K562 (cell line): ENCODE results near the gene CNPY2. TPM values are rescaled to one million over a fixed set of nuclear protein-coding genes. Genes with fewer than 3 reads are reported as not detected.

ENCODE experiments used
- CAMTA2 ChIP-seq: fragments of 250-450 bp; sonication (Bioruptor Pico); conservative IDR thresholded peaks from 2 replicates; pipeline ENCODE4 v1.5.1; 2022
- ESRRB ChIP-seq: fragments of 250-450 bp; sonication (Bioruptor Pico); IDR thresholded peaks from 2 replicates; pipeline ENCODE4 v1.5.0; 2020; ENCODE audit warnings: mild to moderate bottlenecking, moderate library complexity, borderline replicate concordance
- GTF3C2 ChIP-seq: IDR thresholded peaks from 3 replicates; pipeline ENCODE4 v1.6.1; 2011; ENCODE audit warnings: borderline replicate concordance, mild to moderate bottlenecking, moderate library complexity; ENCODE audit not compliant: insufficient read length; ENCODE audit errors: extremely low read depth
- HDAC1 ChIP-seq, 2 experiments: fragments of 450-650 bp; IDR thresholded peaks; 2 replicates each; pipeline ENCODE4 v1.6.1; 2016 to 2017; ENCODE audit warnings: inconsistent platforms in 1 of 2, mild to moderate bottlenecking in 1 of 2, moderate library complexity in 1 of 2
- LARP7 ChIP-seq: fragments of 450-650 bp; IDR thresholded peaks from 2 replicates; pipeline ENCODE4 v1.6.1; 2016
- MTA1 ChIP-seq: fragments of 450-650 bp; IDR thresholded peaks from 2 replicates; pipeline ENCODE4 v1.6.1; 2017; ENCODE audit warnings: borderline replicate concordance
- PML ChIP-seq: IDR thresholded peaks from 2 replicates; pipeline ENCODE4 v1.6.1; 2012; ENCODE audit warnings: low read length, inconsistent platforms
- POLR3G ChIP-seq: IDR thresholded peaks from 2 replicates; pipeline ENCODE4 v1.6.1; 2011; ENCODE audit not compliant: insufficient read length, insufficient replicate concordance; ENCODE audit errors: extremely low read depth
- POU5F1 ChIP-seq: fragments of 150-350 bp; IDR thresholded peaks from 2 replicates; pipeline ENCODE4 v1.6.1; 2014; ENCODE audit warnings: borderline replicate concordance, low read length, low read depth, mild to moderate bottlenecking; ENCODE audit not compliant: partially characterized antibody
- TAF7 ChIP-seq: fragments of 450-650 bp; IDR thresholded peaks from 2 replicates; pipeline ENCODE4 v1.6.1; 2016; ENCODE audit warnings: missing genetic modification characterization, missing compliant biosample characterization
- THAP7 ChIP-seq: fragments of 250-450 bp; sonication (Bioruptor Pico); IDR thresholded peaks from 2 replicates; pipeline ENCODE4 v1.5.0; 2021
- WHSC1 ChIP-seq: IDR thresholded peaks from one replicate; pipeline ENCODE4 v1.6.1; 2012; ENCODE audit warnings: low read length, control low read depth, inconsistent platforms
- ZBED1 ChIP-seq: IDR thresholded peaks from 2 replicates; pipeline ENCODE4 v1.6.1; 2014
- ZNF121 ChIP-seq: sonication (generic); formaldehyde crosslinking; conservative IDR thresholded peaks from 2 replicates; pipeline ENCODE4 v1.8.0; 2022; ENCODE audit warnings: missing genetic modification reagents
- ZNF224 ChIP-seq: sonication (generic); formaldehyde crosslinking; IDR thresholded peaks from 2 replicates; pipeline ENCODE4 v1.8.0; 2022; ENCODE audit warnings: mild to moderate bottlenecking, missing genetic modification reagents
- ZNF586 ChIP-seq: fragments of 450-650 bp; formaldehyde crosslinking; conservative IDR thresholded peaks from 2 replicates; pipeline ENCODE4 v1.4.0; 2020; ENCODE audit warnings: mild to moderate bottlenecking, moderate library complexity
- polyA plus RNA-seq, 8 experiments: library from polyadenylated mRNA; depleted of rRNA in 4 of 8; stranded (reverse) in 5 of 8; unstranded in 3 of 8; fragments of >200 nt; fragmentation: Nextera tagmentation in 2 of 8; fragmentation: Illumina TruSeq in 1 of 8; extraction: Ambion mirVana in 2 of 8; extraction: Trizol in 1 of 8; gene quantifications; 2 replicates each; pipeline versions ENCODE4 v1.2.1 to v1.2.3, GENCODE V29; 2011 to 2014; ENCODE audit warnings: inconsistent platforms in 1 of 8, missing spikeins in 1 of 8
- total RNA-seq, 7 experiments: library from RNA; depleted of rRNA in 6 of 7; stranded (reverse); fragments of >200 nt in 6 of 7; fragmentation: Illumina TruSeq in 2 of 7; extraction: Trizol in 2 of 7; gene quantifications; 2 replicates each; pipeline versions ENCODE4 v1.2.1 to v1.2.3, GENCODE V29; 2011 to 2021; ENCODE audit warnings: low replicate concordance in 1 of 7
- TF ChIP-seq, protein P1 (sequence below): sonication (generic); formaldehyde crosslinking; IDR thresholded peaks from 2 replicates; pipeline ENCODE4 v1.5.0; 2020; ENCODE audit warnings: missing genetic modification reagents
- TF ChIP-seq, protein P2 (sequence below): fragments of 450-650 bp; formaldehyde crosslinking; IDR thresholded peaks from 2 replicates; pipeline ENCODE4 v1.4.0; 2020; ENCODE audit warnings: mild to moderate bottlenecking, moderate library complexity

CNPY2 gene
- total and polyA plus RNA-seq, 9 of the 15 experiments (the other 6 are each of a cell fraction or from before 2014, with no cell fraction given) = 33.8 to 190 (median 138) TPM

GRCh38 chr12:56300644-56301464, 14.9 kb downstream of the CNPY2 start (continued):
- TF ChIP-seq GTF3C2 (no peak), POLR3G (no peak), ESRRB (CRISPR knock-in tag) (no peak), PML (no peak), WHSC1 (no peak), LARP7 (no peak), THAP7 (CRISPR knock-in tag) (no peak), HDAC1 (IDR thresholded peaks at IDR 0.05) (peak in 1 of 2 experiments; percentile 83; a peak in 3 of 4 replicates), CAMTA2 (CRISPR knock-in tag) (no peak), ZNF224 (no peak), ZNF121 (CRISPR knock-in tag) (no peak), MTA1 (peak; percentile 25; the same call in 1 of the 2 replicates), POU5F1 (no peak), ZNF586 (CRISPR knock-in tag) (no peak), TAF7 (0 out of 2 replicates have a peak, but pooled peaks have one; percentile 58), ZBED1 (0 out of 2 replicates have a peak, but pooled peaks have one; percentile 20)
- TF ChIP-seq, protein P1, sequence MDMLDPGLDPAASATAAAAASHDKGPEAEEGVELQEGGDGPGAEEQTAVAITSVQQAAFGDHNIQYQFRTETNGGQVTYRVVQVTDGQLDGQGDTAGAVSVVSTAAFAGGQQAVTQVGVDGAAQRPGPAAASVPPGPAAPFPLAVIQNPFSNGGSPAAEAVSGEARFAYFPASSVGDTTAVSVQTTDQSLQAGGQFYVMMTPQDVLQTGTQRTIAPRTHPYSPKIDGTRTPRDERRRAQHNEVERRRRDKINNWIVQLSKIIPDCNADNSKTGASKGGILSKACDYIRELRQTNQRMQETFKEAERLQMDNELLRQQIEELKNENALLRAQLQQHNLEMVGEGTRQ = no peak
- TF ChIP-seq, protein P2, sequence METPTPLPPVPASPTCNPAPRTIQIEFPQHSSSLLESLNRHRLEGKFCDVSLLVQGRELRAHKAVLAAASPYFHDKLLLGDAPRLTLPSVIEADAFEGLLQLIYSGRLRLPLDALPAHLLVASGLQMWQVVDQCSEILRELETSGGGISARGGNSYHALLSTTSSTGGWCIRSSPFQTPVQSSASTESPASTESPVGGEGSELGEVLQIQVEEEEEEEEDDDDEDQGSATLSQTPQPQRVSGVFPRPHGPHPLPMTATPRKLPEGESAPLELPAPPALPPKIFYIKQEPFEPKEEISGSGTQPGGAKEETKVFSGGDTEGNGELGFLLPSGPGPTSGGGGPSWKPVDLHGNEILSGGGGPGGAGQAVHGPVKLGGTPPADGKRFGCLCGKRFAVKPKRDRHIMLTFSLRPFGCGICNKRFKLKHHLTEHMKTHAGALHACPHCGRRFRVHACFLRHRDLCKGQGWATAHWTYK (CRISPR knock-in tag) = no peak; the same call in 1 of the 2 replicates
